DND-41 (cell line): ENCODE measurements around the gene GRWD1.

Source experiments
- ATAC-seq: fragments of 200-7000 bp; cut with Tn5 transposase; 3 replicates; pipeline ENCODE4 v1.9.1; 2021; ENCODE audit warnings: low read depth; ENCODE audit not compliant: insufficient read depth
- DNase-seq: peaks from one replicate; pipeline ENCODE4 v3.0.0-alpha.2; 2020
- H2AFZ ChIP-seq: 2 replicates; pipeline ENCODE4 v1.6.0; 2012; ENCODE audit warnings: low read depth, low read length
- H3K27ac ChIP-seq: 2 replicates; pipeline ENCODE4 v1.5.1; 2012; ENCODE audit warnings: low read length, inconsistent platforms
- H3K27me3 ChIP-seq: fragments of 200-600 bp; sonication (generic); 2 replicates; pipeline ENCODE4 v1.6.0; 2012; ENCODE audit warnings: low read length, mild to moderate bottlenecking, inconsistent platforms; ENCODE audit not compliant: insufficient read depth, poor library complexity
- H3K36me3 ChIP-seq: 2 replicates; pipeline ENCODE4 v1.5.1; 2012; ENCODE audit warnings: low read length, inconsistent platforms; ENCODE audit not compliant: insufficient read depth
- H3K4me1 ChIP-seq: 2 replicates; pipeline ENCODE4 v1.5.1; 2012; ENCODE audit warnings: mild to moderate bottlenecking, low read length; ENCODE audit not compliant: insufficient read depth
- H3K4me2 ChIP-seq: 2 replicates; pipeline ENCODE4 v1.6.0; 2012; ENCODE audit warnings: mild to moderate bottlenecking, moderate library complexity, low read length, inconsistent platforms; ENCODE audit not compliant: insufficient read depth
- H3K4me3 ChIP-seq, 2 experiments: fragments of 200-600 bp in 1 of 2; shearing (Covaris generic) in 1 of 2; 2 replicates each; pipeline ENCODE4 v1.5.1; 2012 to 2016; ENCODE audit warnings: inconsistent platforms in 2 of 2, low read length in 2 of 2, mild to moderate bottlenecking in 2 of 2, low read depth in 1 of 2, moderate library complexity in 1 of 2
- H3K79me2 ChIP-seq: 2 replicates; pipeline ENCODE4 v1.6.0; 2012; ENCODE audit warnings: low read length, inconsistent platforms; ENCODE audit not compliant: insufficient read depth
- H3K9ac ChIP-seq: 2 replicates; pipeline ENCODE4 v1.6.0; 2012; ENCODE audit warnings: low read depth, mild to moderate bottlenecking, inconsistent platforms, low read length, moderate library complexity
- H3K9me3 ChIP-seq: 2 replicates; pipeline ENCODE4 v1.5.1; 2012; ENCODE audit warnings: low read length, moderate library complexity, mild to moderate bottlenecking, inconsistent platforms; ENCODE audit not compliant: insufficient read depth, severe bottlenecking
- H4K20me1 ChIP-seq: 2 replicates; pipeline ENCODE4 v1.6.0; 2012; ENCODE audit warnings: low read length; ENCODE audit not compliant: insufficient read depth
- CTCF ChIP-seq: IDR thresholded peaks from 2 replicates; pipeline ENCODE4 v1.5.1; 2012; ENCODE audit warnings: borderline replicate concordance, low read length, moderate library complexity, mild to moderate bottlenecking; ENCODE audit not compliant: poor library complexity, severe bottlenecking; ENCODE audit errors: extremely low read depth
- EZH2 ChIP-seq: IDR thresholded peaks from 3 replicates; pipeline ENCODE4 v1.6.1; 2012; ENCODE audit warnings: borderline replicate concordance, low read depth, mild to moderate bottlenecking, moderate library complexity, low read length, inconsistent platforms; ENCODE audit not compliant: severe bottlenecking

The GRWD1 gene

GRCh38 chr19:48405010-48405659 is 40.6 kb upstream of the GRWD1 start:
- Histone ChIP-seq H3K79me2 (no peaks in the 10 kb centered on the region), H3K9ac (no peak overlapping the region), H3K4me3 (no peak overlapping the region), H3K9me3 (no peaks in the 10 kb centered on the region), H3K4me1 (no peaks in the 10 kb centered on the region), H3K27me3 (no peaks in the 10 kb centered on the region), H4K20me1 (no peaks in the 10 kb centered on the region), H3K27ac (no peak overlapping the region), H3K4me2 (no peak overlapping the region), H3K36me3 (no peaks in the 10 kb centered on the region), H2AFZ (no peak overlapping the region)
- DNase-seq (no peak), ATAC-seq (no peak)
- TF ChIP-seq EZH2 (no peak), CTCF (no peak)

- DNase-seq = no peak
- H3K36me3 ChIP-seq = no peaks in the 10 kb centered on the region
- no peaks in the 10 kb centered on the region for H3K27me3 ChIP-seq
- no peak overlapping the region for H3K9ac ChIP-seq
- no peak for ATAC-seq
- H2AFZ ChIP-seq = no peak overlapping the region
- H3K4me2 ChIP-seq = no peak overlapping the region
- no peaks in the 10 kb centered on the region for H3K4me1 ChIP-seq
- H3K4me3 ChIP-seq = no peak overlapping the region
- H3K9me3 ChIP-seq = no peaks in the 10 kb centered on the region
- H4K20me1 ChIP-seq = no peaks in the 10 kb centered on the region
- no peak for TF ChIP-seq CTCF
- TF ChIP-seq EZH2 = no peak
- no peak overlapping the region for H3K27ac ChIP-seq
- no peaks in the 10 kb centered on the region for H3K79me2 ChIP-seq
Observed at GRCh38 chr19:48405850-48406249, 39.9 kb upstream of the GRWD1 start.

GRCh38 chr19:48413879-48414587 is 31.8 kb upstream of the GRWD1 start:
- H2AFZ ChIP-seq = no peak overlapping the region
- no peaks in the 10 kb centered on the region for H3K4me1 ChIP-seq
- H3K79me2 ChIP-seq = no peaks in the 10 kb centered on the region
- H4K20me1 ChIP-seq = no peaks in the 10 kb centered on the region
- no peaks in the 10 kb centered on the region for H3K27me3 ChIP-seq
- no peak overlapping the region for H3K4me3 ChIP-seq
- H3K9me3 ChIP-seq = no peaks in the 10 kb centered on the region
- no peak overlapping the region for H3K4me2 ChIP-seq
- no peak overlapping the region for H3K9ac ChIP-seq
- DNase-seq (no peak), ATAC-seq (no peak)
- TF ChIP-seq CTCF = no peak
- no peak for TF ChIP-seq EZH2
- no peaks in the 10 kb centered on the region for H3K36me3 ChIP-seq
- no peak overlapping the region for H3K27ac ChIP-seq
